ENCODE results near the gene CNGB1. TPM values are rescaled to one million over a fixed set of nuclear protein-coding genes. Genes with fewer than 3 reads are reported as not detected.
A peak's percentile ranks its signal among the peaks of the same experiment; 100 is the strongest.

Gene CNGB1
- total RNA-seq, 1 experiment from 2014 or later = not detected

DNA sequence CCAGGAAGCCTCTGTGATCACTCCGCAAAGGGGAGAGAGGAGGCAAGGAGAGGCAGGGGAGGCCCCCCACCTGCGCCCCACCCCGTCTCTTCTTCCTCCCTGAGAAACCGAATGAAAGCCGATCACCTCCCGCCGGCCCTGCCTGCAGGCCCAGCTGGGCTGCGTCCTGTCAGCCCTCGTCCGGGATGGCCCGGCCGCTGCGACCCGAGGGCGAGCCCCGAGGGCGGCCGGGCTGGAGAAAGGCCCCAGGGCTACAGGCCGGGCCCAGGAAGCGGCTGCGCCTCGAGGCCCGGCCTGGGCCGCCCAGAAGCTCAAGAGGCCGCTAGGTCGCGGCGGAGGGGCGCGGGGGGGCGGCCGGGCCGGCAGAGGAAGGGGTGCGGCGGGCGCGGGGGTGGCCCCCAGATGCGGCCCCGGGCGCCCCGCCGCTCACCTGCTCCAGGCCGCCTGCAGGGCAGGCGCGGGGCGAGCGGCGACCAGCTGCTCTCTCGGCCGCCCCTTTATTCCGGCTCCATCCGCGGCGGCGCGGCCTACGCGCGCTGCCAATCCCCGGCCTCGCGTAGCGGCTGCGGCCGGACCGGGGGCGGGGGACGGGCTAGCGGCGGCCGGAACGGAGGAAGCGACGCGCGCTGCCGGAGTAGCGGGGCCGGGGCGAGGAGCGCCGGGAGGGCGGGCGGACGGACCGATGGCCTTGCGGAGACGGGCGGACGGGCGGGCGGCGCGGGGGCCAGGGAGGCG, 29.2 kb upstream of the CNGB1 start, which contains the start of gene ZNF319 (continued):
- TF ChIP-seq ATF3 (CRISPR knock-in tag; conservative IDR thresholded peaks at IDR 0.05) = no peak
- no peak for TF ChIP-seq ZNF219 (CRISPR knock-in tag; IDR thresholded peaks at IDR 0.05; ENCODE audit: borderline replicate concordance)
- TF ChIP-seq TCF7 (CRISPR knock-in tag; IDR thresholded peaks at IDR 0.05; ENCODE audit: low read depth) = no peak
- TF ChIP-seq GABPB1 (CRISPR knock-in tag; IDR thresholded peaks at IDR 0.05) = 0 out of 2 replicates have a peak, but pooled peaks have one; percentile 47
- no peak for TF ChIP-seq AR (CRISPR knock-in tag; IDR thresholded peaks at IDR 0.05)
- no peak for TF ChIP-seq IRF2 (CRISPR knock-in tag; IDR thresholded peaks at IDR 0.05; ENCODE audit: borderline replicate concordance, low read depth)
- no peak for TF ChIP-seq TEAD4 (CRISPR knock-in tag; IDR thresholded peaks at IDR 0.05)
- TF ChIP-seq SOX15 (CRISPR knock-in tag; IDR thresholded peaks at IDR 0.05) = no peak

DNA sequence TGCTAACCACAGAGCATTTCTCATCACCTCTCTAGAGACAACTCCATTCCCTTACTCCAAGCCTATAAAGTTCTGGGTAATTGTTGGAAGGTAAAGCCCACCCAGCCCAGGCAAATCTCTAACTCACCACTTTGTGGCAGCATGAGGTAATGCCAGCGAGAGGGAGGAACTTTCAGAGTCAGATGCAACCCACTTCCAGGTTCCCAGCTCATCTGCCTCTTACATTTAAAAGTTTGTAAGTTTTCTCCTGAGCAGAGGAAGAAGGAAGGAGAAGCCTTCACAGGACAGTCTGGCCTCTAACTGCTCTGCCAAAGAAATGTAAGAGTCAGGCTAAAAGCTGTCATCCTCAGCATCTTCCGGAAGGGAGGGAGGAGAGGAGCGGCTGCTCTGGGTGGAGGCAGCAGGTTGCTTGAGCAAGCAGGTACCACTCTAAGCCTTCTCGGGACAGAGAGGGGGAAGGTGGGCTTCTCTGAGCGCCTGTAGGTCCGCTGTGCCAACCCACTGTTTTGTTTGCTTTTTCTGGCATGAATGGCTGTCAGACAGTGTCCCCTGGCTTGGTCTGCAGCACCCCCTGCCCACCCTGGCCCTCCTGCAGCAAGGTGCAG, 28.5 kb upstream of the CNGB1 start:
- no peak for ATAC-seq
- ChIA-PET CTCF (interaction anchor here (0.5 to 6.1 kb wide), 22 partner anchors 10 to 537 kb away, joined by 3 to 56 read pairs (median 4); partner anchors contain the start of genes MMP15 and POLR2C), POLR2A (interaction anchor here (0.9 kb wide), 1 partner anchor 33 kb away, joined by 3 read pairs; no protein-coding TSS in a partner anchor)
- peaks cover 12% of the 10 kb centered on the region for H3K36me3 Mint-ChIP-seq
- H3K27me3 Mint-ChIP-seq (ENCODE audit: low read depth) = no peaks in the 10 kb centered on the region
- no peaks in the 10 kb centered on the region for H3K9me3 Mint-ChIP-seq
- no peak for DNase-seq (ENCODE audit: low spot score)
- peak overlapping the region; percentile 64 for H3K4me3 Mint-ChIP-seq
- H3K27ac Mint-ChIP-seq = no peak overlapping the region
- TF ChIP-seq ZSCAN18 (CRISPR knock-in tag; IDR thresholded peaks at IDR 0.05) (no peak), MYBL2 (CRISPR knock-in tag; IDR thresholded peaks at IDR 0.05) (no peak), ZBTB21 (CRISPR knock-in tag; IDR thresholded peaks at IDR 0.05; ENCODE audit: borderline replicate concordance) (no peak), SMAD3 (CRISPR knock-in tag; IDR thresholded peaks at IDR 0.05; ENCODE audit: borderline replicate concordance) (no peak), ZNF219 (CRISPR knock-in tag; IDR thresholded peaks at IDR 0.05; ENCODE audit: borderline replicate concordance) (no peak), ZNF671 (CRISPR knock-in tag; IDR thresholded peaks at IDR 0.05) (no peak), FOXJ3 (CRISPR knock-in tag; IDR thresholded peaks at IDR 0.05; ENCODE audit: borderline replicate concordance) (no peak), ZBTB43 (CRISPR knock-in tag; IDR thresholded peaks at IDR 0.05) (no peak), GTF2I (CRISPR knock-in tag; conservative IDR thresholded peaks at IDR 0.05) (no peak), SMAD4 (CRISPR knock-in tag; IDR thresholded peaks at IDR 0.05) (no peak), E2F4 (CRISPR knock-in tag; IDR thresholded peaks at IDR 0.05; ENCODE audit: borderline replicate concordance, low read depth) (no peak), FOXP4 (CRISPR knock-in tag; IDR thresholded peaks at IDR 0.05) (no peak), MXD4 (CRISPR knock-in tag; IDR thresholded peaks at IDR 0.05; ENCODE audit: borderline replicate concordance) (no peak), ZNF317 (CRISPR knock-in tag; IDR thresholded peaks at IDR 0.05; ENCODE audit: borderline replicate concordance, low read depth) (no peak), ETV6 (CRISPR knock-in tag; IDR thresholded peaks at IDR 0.05) (no peak), ATF6 (CRISPR knock-in tag; IDR thresholded peaks at IDR 0.05) (no peak)
- peaks cover 23% of the 10 kb centered on the region for H3K4me1 Mint-ChIP-seq

Measured in WTC11 (cell line).